Fibroblast of lung (primary cell): ENCODE results near the gene ZNF516.

ENCODE experiments used
- CTCF ChIP-seq, 2 donors: IDR thresholded peaks in 1 of 2; conservative IDR thresholded peaks in 1 of 2; 1 replicate in 1 of 2; 2 replicates in 1 of 2; pipeline ENCODE4 v1.5.1; 2011 to 2012; ENCODE audit warnings: low read length in 2 of 2, control low read depth in 1 of 2, inconsistent platforms in 1 of 2, low read depth in 1 of 2, mild to moderate bottlenecking in 1 of 2
- EZH2 ChIP-seq: IDR thresholded peaks from 2 replicates; pipeline ENCODE4 v1.5.1; 2012; ENCODE audit warnings: low read length, control low read depth, mild to moderate bottlenecking; ENCODE audit errors: missing control alignments

- TF ChIP-seq EZH2 (no peak), CTCF (conservative IDR thresholded peaks at IDR 0.05 in 1 of 2, IDR thresholded peaks at IDR 0.05 in 1 of 2; ENCODE audit: low read depth in 1 of 2, low read length in 2 of 2) (peak in 1 of 2 donors; percentile 30)
Observed at GRCh38 chr18:76480913-76481312, 14.1 kb downstream of the ZNF516 start.
